ENCODE results near the gene TMEM161B.

GRCh38 chr5:88262116-88262515 is 6.5 kb downstream of the TMEM161B start:
- TF ChIP-seq EP300 (IDR thresholded peaks at IDR 0.05) = no peak
- TF ChIP-seq CTCF (IDR thresholded peaks at IDR 0.05) = no peak
- TF ChIP-seq POLR2A (IDR thresholded peaks at IDR 0.05) = no peak
